Measurements from ENCODE around the gene MMP20. TPM values are rescaled to one million over a fixed set of nuclear protein-coding genes. Genes with fewer than 3 reads are reported as not detected.

The MMP20 gene
- total RNA-seq, 1 donor from 2014 or later = not detected

- Mint-ChIP-seq H3K4me1 (ENCODE audit: low read depth) (no peaks in the 10 kb centered on the region), H3K27ac (no peak overlapping the region), H3K4me3 (ENCODE audit: low read depth) (no peak overlapping the region), H3K9me3 (ENCODE audit: low read depth) (no peaks in the 10 kb centered on the region), H3K27me3 (peaks cover 2% of the 10 kb centered on the region), H3K36me3 (ENCODE audit: insufficient read depth) (no peaks in the 10 kb centered on the region)
- no peak for DNase-seq (ENCODE audit: low spot score, unreplicated experiment)
- no peak for TF ChIP-seq CTCF (IDR thresholded peaks at IDR 0.05; ENCODE audit: unreplicated experiment)
Measured at GRCh38 chr11:102623998-102624397, 1.1 kb downstream of the MMP20 start.

GRCh38 chr11:102623128-102623527 lies 2.0 kb downstream of the MMP20 start:
- Mint-ChIP-seq H3K4me3 (ENCODE audit: low read depth) (no peak overlapping the region), H3K9me3 (ENCODE audit: low read depth) (no peaks in the 10 kb centered on the region), H3K36me3 (ENCODE audit: insufficient read depth) (no peaks in the 10 kb centered on the region), H3K4me1 (ENCODE audit: low read depth) (no peaks in the 10 kb centered on the region), H3K27ac (no peak overlapping the region), H3K27me3 (no peaks in the 10 kb centered on the region)
- no peak for DNase-seq (ENCODE audit: low spot score, unreplicated experiment)
- no peak for TF ChIP-seq CTCF (IDR thresholded peaks at IDR 0.05; ENCODE audit: unreplicated experiment)

GRCh38 chr11:102622258-102622657 lies 2.9 kb downstream of the MMP20 start:
- no peak for DNase-seq (ENCODE audit: low spot score, unreplicated experiment)
- TF ChIP-seq CTCF (IDR thresholded peaks at IDR 0.05; ENCODE audit: unreplicated experiment) = no peak
- Mint-ChIP-seq H3K27me3 (no peaks in the 10 kb centered on the region), H3K27ac (no peak overlapping the region), H3K4me3 (ENCODE audit: low read depth) (no peak overlapping the region), H3K36me3 (ENCODE audit: insufficient read depth) (no peaks in the 10 kb centered on the region), H3K9me3 (ENCODE audit: low read depth) (no peaks in the 10 kb centered on the region), H3K4me1 (ENCODE audit: low read depth) (peaks cover 1% of the 10 kb centered on the region)

GRCh38 chr11:102620818-102621561 lies 4.1 kb downstream of the MMP20 start:
- no peak for DNase-seq (ENCODE audit: low spot score, unreplicated experiment)
- no peak for TF ChIP-seq CTCF (IDR thresholded peaks at IDR 0.05; ENCODE audit: unreplicated experiment)
- H3K4me3 Mint-ChIP-seq (ENCODE audit: low read depth) = no peak overlapping the region
- H3K9me3 Mint-ChIP-seq (ENCODE audit: low read depth) = no peaks in the 10 kb centered on the region
- H3K4me1 Mint-ChIP-seq (ENCODE audit: low read depth) = peaks cover 7% of the 10 kb centered on the region
- H3K36me3 Mint-ChIP-seq (ENCODE audit: insufficient read depth) = no peaks in the 10 kb centered on the region
- H3K27ac Mint-ChIP-seq = no peak overlapping the region
- no peaks in the 10 kb centered on the region for H3K27me3 Mint-ChIP-seq

- Mint-ChIP-seq H3K27me3 (no peaks in the 10 kb centered on the region), H3K9me3 (ENCODE audit: low read depth) (no peaks in the 10 kb centered on the region), H3K4me3 (ENCODE audit: low read depth) (no peak overlapping the region), H3K4me1 (ENCODE audit: low read depth) (peaks cover 11% of the 10 kb centered on the region), H3K27ac (no peak overlapping the region), H3K36me3 (ENCODE audit: insufficient read depth) (no peaks in the 10 kb centered on the region)
- TF ChIP-seq CTCF (IDR thresholded peaks at IDR 0.05; ENCODE audit: unreplicated experiment) = no peak
- no peak for DNase-seq (ENCODE audit: low spot score, unreplicated experiment)
Measured at GRCh38 chr11:102620179-102620578, 5.0 kb downstream of the MMP20 start.

Data from progenitor cell of endocrine pancreas (in vitro differentiated cells).